ENCODE data around the gene RPRD1A. TPM values are rescaled to one million over a fixed set of nuclear protein-coding genes. Genes with fewer than 3 reads are reported as not detected.
A peak's percentile ranks its signal among the peaks of the same experiment; 100 is the strongest.

The RPRD1A gene
- total RNA-seq, 1 experiment from 2014 or later: 80.7 TPM

DNA sequence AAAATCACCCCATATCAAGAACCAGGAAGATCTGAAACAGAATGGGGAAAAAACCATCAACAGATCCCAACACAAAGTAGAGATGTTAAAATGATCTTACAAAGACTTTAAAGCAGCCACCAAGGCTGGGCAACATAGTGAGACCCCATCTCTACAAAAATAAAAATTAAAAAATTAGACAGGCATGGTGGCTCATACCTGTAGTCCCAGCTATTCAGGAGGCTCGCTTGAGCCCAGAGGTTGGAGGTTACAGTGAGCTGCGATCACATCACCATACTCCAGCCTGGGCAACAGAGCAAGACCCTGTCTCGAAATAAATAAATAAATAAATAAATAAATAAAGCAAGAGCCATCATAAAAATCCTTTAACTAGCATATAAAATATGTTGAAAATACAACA lies 20.5 kb downstream of the RPRD1A start:
- H3K9me3 ChIP-seq (ENCODE audit: control insufficient read depth in 1 of 2, insufficient read depth in 1 of 2, low read depth in 1 of 2, low read length in 2 of 2): peaks cover 0 to 3% of the 10 kb centered on the region in 2 experiments; a peak in 1 of 4 replicates
- H3K9ac ChIP-seq (ENCODE audit: low read length): no peak overlapping the region
- CTCF ChIA-PET: no interaction called here
- no peak for ATAC-seq
- H3K4me1 ChIP-seq (ENCODE audit: control insufficient read depth in 1 of 2, insufficient read depth in 2 of 2, low read length in 2 of 2): no peaks in the 10 kb centered on the region
- TF ChIP-seq TCF7L2 (IDR thresholded peaks at IDR 0.05; ENCODE audit: borderline replicate concordance, extremely low read depth, insufficient read depth, insufficient read length) (no peak), EZH2phosphoT487 (IDR thresholded peaks at IDR 0.05; ENCODE audit: borderline replicate concordance) (no peak), CBX3 (IDR thresholded peaks at IDR 0.05; ENCODE audit: low read depth) (no peak), EGR1 (IDR thresholded peaks at IDR 0.05; ENCODE audit: low read depth) (no peak), SP1 (IDR thresholded peaks at IDR 0.05; ENCODE audit: low read depth) (no peak), POLR2A (IDR thresholded peaks at IDR 0.05; ENCODE audit: borderline replicate concordance, extremely low read depth, insufficient read depth, insufficient read length) (no peak)
- H2AFZ ChIP-seq (ENCODE audit: low read depth, low read length, poor library complexity, severe bottlenecking): no peak overlapping the region
- no peak overlapping the region for H3K4me3 ChIP-seq (replicated peaks in 1 of 2; ENCODE audit: low read depth in 1 of 2, low read length in 2 of 2)
- no peaks in the 10 kb centered on the region; a peak in 1 of 4 replicates for H3K36me3 ChIP-seq (ENCODE audit: control insufficient read depth in 1 of 2, insufficient read depth in 2 of 2, low read length in 2 of 2)
- RAD21 ChIA-PET (ENCODE audit: low non-redundant PET in 1 of 2, low total read pairs in 2 of 2, uncharacterized antibody in 2 of 2, unreplicated experiment in 2 of 2): no interaction called here
- intact Hi-C loops (cut with micrococcal nuclease): no loop called here
- no peak for DNase-seq (ENCODE audit: low read depth, low spot score)
- H4K20me1 ChIP-seq (ENCODE audit: insufficient read depth): peaks cover 8% of the 10 kb centered on the region; the same call in 1 of the 2 replicates
- no peak overlapping the region for H3K27ac ChIP-seq (ENCODE audit: low read depth, low read length)
- no peaks in the 10 kb centered on the region for H3K9me2 ChIP-seq (ENCODE audit: insufficient read depth)
- H3K79me2 ChIP-seq (ENCODE audit: insufficient read depth, low read length): peaks cover 99% of the 10 kb centered on the region
- POLR2A ChIA-PET: no interaction called here
- no peak overlapping the region for H3K4me2 ChIP-seq (ENCODE audit: low read length)
- BruUV-seq (replicated peaks): no TSS peak
- H3K27me3 ChIP-seq (ENCODE audit: insufficient read depth, low read length): no peaks in the 10 kb centered on the region

DNA sequence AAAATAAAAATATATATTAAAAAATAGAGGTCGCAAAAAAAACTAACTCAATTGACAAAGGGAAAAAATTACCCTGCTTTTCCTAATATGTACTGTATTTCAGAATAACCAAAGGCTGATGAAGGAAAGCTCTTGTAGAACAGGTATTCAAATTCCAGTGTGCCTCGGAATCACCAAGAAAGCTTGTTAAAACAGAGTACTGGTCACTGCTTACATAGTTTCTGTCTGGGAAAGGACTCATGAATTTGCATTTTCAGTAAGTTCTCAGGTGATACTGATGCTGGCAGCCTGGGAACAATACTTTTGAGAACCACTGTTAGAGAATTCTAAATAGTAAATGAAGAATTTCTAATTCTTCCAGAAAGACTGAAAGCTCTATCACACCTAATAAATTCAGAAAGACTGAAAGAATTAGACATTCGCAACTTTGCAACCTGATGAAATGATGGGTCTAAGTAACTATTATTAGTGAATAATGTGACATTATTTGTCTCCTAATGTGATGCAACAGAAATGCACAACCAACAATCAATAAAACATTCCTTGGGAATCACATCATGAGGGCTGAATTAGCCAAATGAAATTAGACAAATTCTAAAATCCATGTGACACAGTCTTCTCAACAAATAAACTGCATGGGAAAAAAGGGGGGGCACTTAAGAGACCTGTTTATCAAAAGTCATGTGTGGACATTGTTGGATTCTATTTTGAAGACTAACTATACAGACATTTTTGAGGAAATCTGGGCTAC lies 21.9 kb downstream of the RPRD1A start:
- intact Hi-C loops (cut with micrococcal nuclease): no loop called here
- Histone ChIP-seq H3K4me2 (ENCODE audit: low read length) (no peak overlapping the region), H3K79me2 (ENCODE audit: insufficient read depth, low read length) (peaks cover 99% of the 10 kb centered on the region), H2AFZ (ENCODE audit: low read depth, low read length, poor library complexity, severe bottlenecking) (no peak overlapping the region), H3K4me1 (ENCODE audit: control insufficient read depth in 1 of 2, insufficient read depth in 2 of 2, low read length in 2 of 2) (no peaks in the 10 kb centered on the region), H3K27me3 (ENCODE audit: insufficient read depth, low read length) (no peaks in the 10 kb centered on the region), H3K27ac (ENCODE audit: low read depth, low read length) (no peak overlapping the region), H3K4me3 (replicated peaks in 1 of 2; ENCODE audit: low read depth in 1 of 2, low read length in 2 of 2) (no peak overlapping the region), H3K36me3 (ENCODE audit: control insufficient read depth in 1 of 2, insufficient read depth in 2 of 2, low read length in 2 of 2) (no peaks in the 10 kb centered on the region; a peak in 1 of 4 replicates), H4K20me1 (ENCODE audit: insufficient read depth) (peaks cover 8% of the 10 kb centered on the region; the same call in 1 of the 2 replicates), H3K9ac (ENCODE audit: low read length) (no peak overlapping the region), H3K9me3 (ENCODE audit: control insufficient read depth in 1 of 2, insufficient read depth in 1 of 2, low read depth in 1 of 2, low read length in 2 of 2) (no peaks in the 10 kb centered on the region), H3K9me2 (ENCODE audit: insufficient read depth) (no peaks in the 10 kb centered on the region)
- DNase-seq (ENCODE audit: low read depth, low spot score) (no peak), ATAC-seq (no peak)
- BruUV-seq (replicated peaks): no TSS peak
- ChIA-PET CTCF (no interaction called here), POLR2A (no interaction called here), RAD21 (ENCODE audit: low non-redundant PET in 1 of 2, low total read pairs in 2 of 2, uncharacterized antibody in 2 of 2, unreplicated experiment in 2 of 2) (no interaction called here)
- no peak for TF ChIP-seq MAX (IDR thresholded peaks at IDR 0.05)
- TF ChIP-seq, protein P1, sequence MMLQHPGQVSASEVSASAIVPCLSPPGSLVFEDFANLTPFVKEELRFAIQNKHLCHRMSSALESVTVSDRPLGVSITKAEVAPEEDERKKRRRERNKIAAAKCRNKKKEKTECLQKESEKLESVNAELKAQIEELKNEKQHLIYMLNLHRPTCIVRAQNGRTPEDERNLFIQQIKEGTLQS (IDR thresholded peaks at IDR 0.05): 0 out of 2 replicates have a peak, but pooled peaks have one; percentile 5

All from HCT116 (cell line).